Brain microvascular endothelial cell (primary cell): ENCODE results near the gene TNFRSF11A.
A peak's percentile ranks its signal among the peaks of the same experiment; 100 is the strongest.

Source experiments
- DNase-seq: peaks from one replicate; pipeline ENCODE4 v3.0.0-alpha.2; 2020
- H3K27ac ChIP-seq: fragments of 250-450 bp; sonication (Bioruptor Pico); 2 replicates; pipeline ENCODE4 v1.5.1; 2020; ENCODE audit warnings: mild to moderate bottlenecking, moderate library complexity
- H3K27me3 ChIP-seq: fragments of 250-450 bp; sonication (Bioruptor Pico); replicated peaks from 2 replicates; pipeline ENCODE4 v1.5.1; 2020; ENCODE audit warnings: mild to moderate bottlenecking
- H3K36me3 ChIP-seq: fragments of 250-450 bp; sonication (Bioruptor Pico); replicated peaks from 2 replicates; pipeline ENCODE4 v1.5.1; 2020; ENCODE audit warnings: mild to moderate bottlenecking
- H3K4me3 ChIP-seq: 2 replicates; pipeline ENCODE4 v1.5.1; 2011; ENCODE audit warnings: low read depth, mild to moderate bottlenecking, control low read depth, low read length, moderate library complexity
- CTCF ChIP-seq: IDR thresholded peaks from 2 replicates; pipeline ENCODE4 v1.5.1; 2011; ENCODE audit warnings: low read depth, mild to moderate bottlenecking, moderate library complexity, low read length, control low read depth, inconsistent platforms; ENCODE audit errors: missing control alignments
- in situ Hi-C: cut with HindIII; loops from 2 replicates; pipeline ENCODE4 v1.10.0; 2017; ENCODE audit warnings: low sequenced_read_pairs, low pct_ligation_motif_present

Gene TNFRSF11A

GRCh38 chr18:62336618-62337017, 11.5 kb downstream of the TNFRSF11A start:
- Histone ChIP-seq H3K36me3 (no peaks in the 10 kb centered on the region), H3K4me3 (no peak overlapping the region), H3K27ac (no peak overlapping the region), H3K27me3 (no peaks in the 10 kb centered on the region)
- in situ Hi-C loops, result no loop called here
- TF ChIP-seq CTCF, result no peak
- no peak for DNase-seq

GRCh38 chr18:62337336-62337735, 12.2 kb downstream of the TNFRSF11A start:
- Histone ChIP-seq H3K36me3 (no peaks in the 10 kb centered on the region), H3K4me3 (no peak overlapping the region), H3K27ac (no peak overlapping the region), H3K27me3 (no peaks in the 10 kb centered on the region)
- TF ChIP-seq CTCF, result no peak
- no peak for DNase-seq
- in situ Hi-C loops, result no loop called here

GRCh38 chr18:62338446-62339105, 13.5 kb downstream of the TNFRSF11A start:
- DNase-seq, result no peak
- Histone ChIP-seq H3K4me3 (no peak overlapping the region), H3K27me3 (no peaks in the 10 kb centered on the region), H3K27ac (no peak overlapping the region), H3K36me3 (no peaks in the 10 kb centered on the region)
- no peak for TF ChIP-seq CTCF
- in situ Hi-C loops, result no loop called here

- H3K27ac ChIP-seq, result no peak overlapping the region
- no peaks in the 10 kb centered on the region for H3K27me3 ChIP-seq
- TF ChIP-seq CTCF, result no peak
- in situ Hi-C loops, result no loop called here
- no peaks in the 10 kb centered on the region for H3K36me3 ChIP-seq
- no peak overlapping the region for H3K4me3 ChIP-seq
- DNase-seq, result peak; percentile 76
Observed at GRCh38 chr18:62339106-62339988, 14.2 kb downstream of the TNFRSF11A start.

- TF ChIP-seq CTCF, result no peak
- Histone ChIP-seq H3K36me3 (no peaks in the 10 kb centered on the region), H3K4me3 (no peak overlapping the region), H3K27me3 (no peaks in the 10 kb centered on the region), H3K27ac (no peak overlapping the region)
- DNase-seq, result no peak
- in situ Hi-C loops, result no loop called here
Observed at GRCh38 chr18:62340996-62341395, 15.9 kb downstream of the TNFRSF11A start.
